Neural cell (in vitro differentiated cells): ENCODE measurements around the gene RGL1. TPM values are rescaled to one million over a fixed set of nuclear protein-coding genes. Genes with fewer than 3 reads are reported as not detected.

Source experiments
- H2AFZ ChIP-seq: fragments of 200-600, 300-800 bp; sonication (generic), shearing (Covaris generic); 2 replicates; pipeline ENCODE4 v1.6.0; 2014; ENCODE audit warnings: low read depth, mild to moderate bottlenecking, antibody characterized with exemption, low read length, moderate library complexity
- H3F3A ChIP-seq: fragments of 200-600 bp; shearing (Covaris generic); 2 replicates; pipeline ENCODE4 v1.6.1; 2016; ENCODE audit warnings: mild to moderate bottlenecking, moderate library complexity, mixed read lengths, antibody characterized with exemption, low read length; ENCODE audit not compliant: insufficient read depth, poor library complexity, severe bottlenecking
- H3K27ac ChIP-seq: fragments of 200-600, 300-800 bp; sonication (generic), shearing (Covaris generic); 2 replicates; pipeline ENCODE4 v1.5.1; 2014; ENCODE audit warnings: mild to moderate bottlenecking, low read length, moderate library complexity
- H3K27me3 ChIP-seq: fragments of 300-800, 200-600 bp; sonication (generic), shearing (Covaris generic); 2 replicates; pipeline ENCODE4 v1.6.0; 2014; ENCODE audit warnings: mild to moderate bottlenecking, low read depth, low read length, moderate library complexity; ENCODE audit not compliant: insufficient read depth
- H3K36me3 ChIP-seq: fragments of 300-800, 200-600 bp; sonication (generic), shearing (Covaris generic); 2 replicates; pipeline ENCODE4 v1.5.1; 2014; ENCODE audit warnings: mild to moderate bottlenecking, antibody characterized with exemption, low read length, moderate library complexity; ENCODE audit not compliant: insufficient read depth
- H3K4me2 ChIP-seq: fragments of 300-800, 200-600 bp; sonication (generic), shearing (Covaris generic); 2 replicates; pipeline ENCODE4 v1.6.0; 2014; ENCODE audit warnings: mild to moderate bottlenecking, low read length
- H3K4me3 ChIP-seq: fragments of 300-800, 200-600 bp; sonication (generic), shearing (Covaris generic); 2 replicates; pipeline ENCODE4 v1.5.1; 2014; ENCODE audit warnings: mild to moderate bottlenecking, low read length, moderate library complexity
- H3K79me2 ChIP-seq: fragments of 200-600 bp; shearing (Covaris generic); replicated peaks from 2 replicates; pipeline ENCODE4 v1.6.0; 2014; ENCODE audit warnings: mild to moderate bottlenecking, low read length, moderate library complexity; ENCODE audit not compliant: insufficient read depth
- H3K9ac ChIP-seq: fragments of 300-800, 200-600 bp; sonication (generic), shearing (Covaris generic); 2 replicates; pipeline ENCODE4 v1.6.1; 2016; ENCODE audit warnings: mild to moderate bottlenecking, low read length, mixed read lengths
- H3K9me2 ChIP-seq: fragments of 200-600 bp; shearing (Covaris generic); 2 replicates; pipeline ENCODE4 v1.6.1; 2016; ENCODE audit warnings: mild to moderate bottlenecking, low read length, mixed read lengths; ENCODE audit not compliant: insufficient read depth
- H3K9me3 ChIP-seq: fragments of 200-600, 300-800 bp; sonication (generic), shearing (Covaris generic); 2 replicates; pipeline ENCODE4 v1.6.1; 2016; ENCODE audit warnings: mild to moderate bottlenecking, mixed run types, low read length, moderate library complexity, mixed read lengths
- H4K20me1 ChIP-seq: fragments of 200-600 bp; shearing (Covaris generic); 2 replicates; pipeline ENCODE4 v1.6.1; 2016; ENCODE audit warnings: mild to moderate bottlenecking, mixed run types; ENCODE audit not compliant: insufficient read depth
- CTCF ChIP-seq: fragments of 450-650 bp; IDR thresholded peaks from 2 replicates; pipeline ENCODE4 v1.5.1; 2014; ENCODE audit warnings: antibody characterized with exemption, mild to moderate bottlenecking, moderate library complexity; ENCODE audit not compliant: poor library complexity, severe bottlenecking
- EP300 ChIP-seq: fragments of 450-650 bp; conservative IDR thresholded peaks from 2 replicates; pipeline ENCODE4 v1.6.1; 2014; ENCODE audit warnings: antibody characterized with exemption, mild to moderate bottlenecking, moderate library complexity; ENCODE audit not compliant: poor library complexity, severe bottlenecking
- EZH2 ChIP-seq: fragments of 200-600, 300-800 bp; shearing (Covaris generic), sonication (generic); IDR thresholded peaks from 2 replicates; pipeline ENCODE4 v1.6.1; 2014; ENCODE audit warnings: antibody characterized with exemption, low read length, borderline replicate concordance, mild to moderate bottlenecking; ENCODE audit not compliant: insufficient read depth, poor library complexity, severe bottlenecking
- MXI1 ChIP-seq: fragments of 450-650 bp; conservative IDR thresholded peaks from 2 replicates; pipeline ENCODE4 v1.6.1; 2014; ENCODE audit warnings: antibody characterized with exemption, mild to moderate bottlenecking; ENCODE audit not compliant: poor library complexity, severe bottlenecking
- POLR2AphosphoS5 ChIP-seq: IDR thresholded peaks from 2 replicates; pipeline ENCODE4 v1.6.1; 2012
- RAD21 ChIP-seq: fragments of 450-650 bp; conservative IDR thresholded peaks from 2 replicates; pipeline ENCODE4 v1.6.1; 2014; ENCODE audit warnings: antibody characterized with exemption, mild to moderate bottlenecking, moderate library complexity
- REST ChIP-seq: IDR thresholded peaks from 2 replicates; pipeline ENCODE4 v1.6.1; 2012; ENCODE audit warnings: borderline replicate concordance
- SMC3 ChIP-seq: fragments of 450-650 bp; conservative IDR thresholded peaks from 2 replicates; pipeline ENCODE4 v1.6.1; 2014; ENCODE audit warnings: antibody characterized with exemption, mild to moderate bottlenecking, moderate library complexity; ENCODE audit not compliant: poor library complexity
- TAF1 ChIP-seq: IDR thresholded peaks from 2 replicates; pipeline ENCODE4 v1.6.1; 2012; ENCODE audit warnings: low read depth
- polyA plus RNA-seq: library from polyadenylated mRNA; depleted of rRNA; stranded (reverse); fragments of >200 nt; gene quantifications from 2 replicates; pipeline ENCODE4 v1.2.3, GENCODE V29; 2014

Gene RGL1
- polyA plus RNA-seq, 1 donor from 2014 or later = 14.7 TPM

DNA sequence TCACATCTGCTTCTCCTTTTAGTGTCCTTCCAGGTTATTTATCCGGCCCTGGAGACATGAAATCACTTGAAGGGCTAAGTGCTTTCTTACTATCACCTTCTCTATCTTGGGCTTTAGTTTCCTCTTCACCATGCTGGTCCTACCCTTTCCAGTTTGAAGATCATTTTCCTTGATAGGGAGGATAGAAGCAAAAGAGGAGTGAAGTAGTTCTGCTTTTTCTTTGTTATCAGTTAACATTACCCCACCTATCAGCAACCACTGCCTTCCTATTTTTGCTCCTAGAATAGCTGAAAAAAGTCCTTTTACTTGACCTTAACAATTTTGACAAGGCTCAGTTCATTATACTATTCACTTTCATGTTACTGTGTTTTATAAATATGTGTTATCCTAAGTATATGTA, 19.4 kb downstream of the RGL1 start:
- Histone ChIP-seq H2AFZ (no peak overlapping the region), H3K36me3 (no peaks in the 10 kb centered on the region), H3K9ac (no peak overlapping the region), H4K20me1 (no peaks in the 10 kb centered on the region), H3K79me2 (no peaks in the 10 kb centered on the region), H3K9me3 (no peaks in the 10 kb centered on the region), H3K27ac (no peak overlapping the region), H3K4me2 (no peak overlapping the region), H3F3A (no peaks in the 10 kb centered on the region), H3K4me3 (no peak overlapping the region), H3K27me3 (no peaks in the 10 kb centered on the region), H3K9me2 (no peaks in the 10 kb centered on the region)
- TF ChIP-seq REST (no peak), EZH2 (no peak), MXI1 (no peak), CTCF (no peak), POLR2AphosphoS5 (no peak), RAD21 (no peak), TAF1 (no peak), EP300 (no peak), SMC3 (no peak)

GRCh38 chr1:183827801-183828200, 22.9 kb downstream of the RGL1 start:
- Histone ChIP-seq H3K9me2 (no peaks in the 10 kb centered on the region), H3K27ac (no peak overlapping the region), H3K4me2 (no peak overlapping the region), H3K36me3 (no peaks in the 10 kb centered on the region), H3F3A (no peaks in the 10 kb centered on the region), H2AFZ (no peak overlapping the region), H3K9me3 (no peaks in the 10 kb centered on the region), H3K27me3 (no peaks in the 10 kb centered on the region), H3K9ac (no peak overlapping the region), H4K20me1 (no peaks in the 10 kb centered on the region), H3K79me2 (no peaks in the 10 kb centered on the region), H3K4me3 (no peak overlapping the region)
- TF ChIP-seq EZH2 (no peak), SMC3 (no peak), MXI1 (no peak), RAD21 (no peak), TAF1 (no peak), POLR2AphosphoS5 (no peak), REST (no peak), CTCF (no peak), EP300 (no peak)
